ENCODE measurements around the gene OSTM1.
A peak's percentile ranks its signal among the peaks of the same experiment; 100 is the strongest.

The OSTM1 gene

GRCh38 chr6:108093781-108094300, 19.3 kb upstream of the OSTM1 start:
- Histone ChIP-seq H3K27ac (ENCODE audit: low read depth, low read length) (no peak overlapping the region), H3K79me1 (ENCODE audit: low read length) (no peaks in the 10 kb centered on the region), H3K9ac (ENCODE audit: low read length) (no peak overlapping the region), H3K4me3 (ENCODE audit: low read length) (no peak overlapping the region), H2BK15ac (replicated peaks; ENCODE audit: low read depth) (no peak overlapping the region), H2BK5ac (ENCODE audit: low read length) (no peak overlapping the region), H2AK5ac (ENCODE audit: low read length) (no peak overlapping the region), H3K4ac (ENCODE audit: low read depth, low read length) (no peak overlapping the region), H3K27me3 (ENCODE audit: insufficient read depth, low read length, poor library complexity) (no peaks in the 10 kb centered on the region), H3K18ac (ENCODE audit: low read length) (no peak overlapping the region), H4K8ac (ENCODE audit: low read depth, low read length) (no peak overlapping the region), H3K36me3 (ENCODE audit: control insufficient read depth, insufficient read depth, low read length) (no peaks in the 10 kb centered on the region), H3K4me1 (ENCODE audit: control insufficient read depth, low read depth, low read length) (no peaks in the 10 kb centered on the region), H3K4me2 (ENCODE audit: low read length) (no peak overlapping the region), H3K23ac (ENCODE audit: low read length) (no peak overlapping the region), H3K79me2 (ENCODE audit: control insufficient read depth, insufficient read depth, low read length) (no peaks in the 10 kb centered on the region), H2BK120ac (ENCODE audit: low read depth, low read length) (no peak overlapping the region), H4K5ac (ENCODE audit: low read length) (no peak overlapping the region), H3K56ac (ENCODE audit: low read length) (no peak overlapping the region)
- no peak for DNase-seq
- WGBS (ENCODE audit: extremely low coverage, insufficient coverage, low lambda C conversion rate): no CpG with 5 or more reads among the region's 4 CpGs

DNA sequence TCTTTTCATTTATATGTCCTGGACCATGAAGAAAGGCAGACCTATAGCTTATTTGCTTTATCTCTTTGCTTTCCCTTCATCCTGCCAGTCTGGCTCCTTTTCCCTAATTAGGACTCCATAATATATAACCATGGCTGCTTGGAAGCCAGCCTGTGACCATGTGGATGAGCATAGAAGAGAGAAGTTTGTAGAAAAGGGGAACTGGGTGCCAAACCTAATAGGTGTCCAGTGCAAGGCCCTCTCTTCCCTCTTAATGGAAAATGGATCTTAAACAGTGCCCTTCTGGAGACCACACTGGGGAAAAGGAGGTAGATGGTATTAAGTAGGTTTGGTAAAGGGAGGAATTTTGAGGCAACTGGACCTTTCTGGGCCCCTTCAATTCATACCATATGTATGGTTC, 16.7 kb upstream of the OSTM1 start:
- no peak overlapping the region for H3K4me2 ChIP-seq (ENCODE audit: low read length)
- no peak overlapping the region for H2BK120ac ChIP-seq (ENCODE audit: low read depth, low read length)
- no peaks in the 10 kb centered on the region for H3K27me3 ChIP-seq (ENCODE audit: insufficient read depth, low read length, poor library complexity)
- H3K79me2 ChIP-seq (ENCODE audit: control insufficient read depth, insufficient read depth, low read length): no peaks in the 10 kb centered on the region
- no peak overlapping the region for H2BK5ac ChIP-seq (ENCODE audit: low read length)
- H3K4ac ChIP-seq (ENCODE audit: low read depth, low read length): no peak overlapping the region
- H4K8ac ChIP-seq (ENCODE audit: low read depth, low read length): no peak overlapping the region
- H4K5ac ChIP-seq (ENCODE audit: low read length): no peak overlapping the region
- H3K56ac ChIP-seq (ENCODE audit: low read length): no peak overlapping the region
- no peak overlapping the region for H3K27ac ChIP-seq (ENCODE audit: low read depth, low read length)
- H3K9ac ChIP-seq (ENCODE audit: low read length): no peak overlapping the region
- H2AK5ac ChIP-seq (ENCODE audit: low read length): no peak overlapping the region
- H2BK15ac ChIP-seq (replicated peaks; ENCODE audit: low read depth): no peak overlapping the region
- no peaks in the 10 kb centered on the region for H3K4me1 ChIP-seq (ENCODE audit: control insufficient read depth, low read depth, low read length)
- H3K79me1 ChIP-seq (ENCODE audit: low read length): no peaks in the 10 kb centered on the region
- DNase-seq: no peak
- no peak overlapping the region for H3K23ac ChIP-seq (ENCODE audit: low read length)
- no peaks in the 10 kb centered on the region for H3K36me3 ChIP-seq (ENCODE audit: control insufficient read depth, insufficient read depth, low read length)
- H3K4me3 ChIP-seq (ENCODE audit: low read length): no peak overlapping the region
- H3K18ac ChIP-seq (ENCODE audit: low read length): no peak overlapping the region

DNA sequence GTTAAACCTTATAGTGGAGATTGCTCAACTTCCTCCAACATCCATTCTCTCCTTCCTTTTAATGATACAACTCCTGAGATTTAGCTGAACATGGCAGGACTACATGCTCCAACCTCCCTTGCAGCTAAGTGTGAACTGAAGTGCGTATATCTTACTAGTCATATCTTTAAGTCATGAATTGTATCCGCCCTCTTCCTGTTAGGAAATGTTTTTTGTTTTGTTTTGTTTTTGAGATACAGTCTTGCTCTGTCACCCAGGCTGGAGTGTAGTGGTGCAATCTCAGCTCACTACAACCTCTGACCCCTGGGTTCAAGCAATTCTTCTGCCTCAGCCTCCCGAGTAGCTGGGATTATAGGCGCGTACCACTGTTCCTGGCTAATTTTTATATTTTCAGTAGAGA, 8.8 kb upstream of the OSTM1 start:
- WGBS (ENCODE audit: extremely low coverage, insufficient coverage, low lambda C conversion rate): no CpG with 5 or more reads among the region's 5 CpGs
- Histone ChIP-seq H3K4ac (ENCODE audit: low read depth, low read length) (no peak overlapping the region), H2BK5ac (ENCODE audit: low read length) (no peak overlapping the region), H3K36me3 (ENCODE audit: control insufficient read depth, insufficient read depth, low read length) (no peaks in the 10 kb centered on the region), H3K18ac (ENCODE audit: low read length) (no peak overlapping the region), H3K9ac (ENCODE audit: low read length) (no peak overlapping the region), H2AK5ac (ENCODE audit: low read length) (no peak overlapping the region), H3K27ac (ENCODE audit: low read depth, low read length) (no peak overlapping the region), H3K79me1 (ENCODE audit: low read length) (no peaks in the 10 kb centered on the region), H3K23ac (ENCODE audit: low read length) (no peak overlapping the region), H3K56ac (ENCODE audit: low read length) (no peak overlapping the region), H4K8ac (ENCODE audit: low read depth, low read length) (no peak overlapping the region), H3K4me2 (ENCODE audit: low read length) (no peak overlapping the region), H3K4me1 (ENCODE audit: control insufficient read depth, low read depth, low read length) (no peaks in the 10 kb centered on the region), H3K79me2 (ENCODE audit: control insufficient read depth, insufficient read depth, low read length) (no peaks in the 10 kb centered on the region), H3K4me3 (ENCODE audit: low read length) (no peak overlapping the region), H4K5ac (ENCODE audit: low read length) (no peak overlapping the region), H2BK120ac (ENCODE audit: low read depth, low read length) (no peak overlapping the region), H2BK15ac (replicated peaks; ENCODE audit: low read depth) (no peak overlapping the region), H3K27me3 (ENCODE audit: insufficient read depth, low read length, poor library complexity) (no peaks in the 10 kb centered on the region)
- DNase-seq: no peak

DNA sequence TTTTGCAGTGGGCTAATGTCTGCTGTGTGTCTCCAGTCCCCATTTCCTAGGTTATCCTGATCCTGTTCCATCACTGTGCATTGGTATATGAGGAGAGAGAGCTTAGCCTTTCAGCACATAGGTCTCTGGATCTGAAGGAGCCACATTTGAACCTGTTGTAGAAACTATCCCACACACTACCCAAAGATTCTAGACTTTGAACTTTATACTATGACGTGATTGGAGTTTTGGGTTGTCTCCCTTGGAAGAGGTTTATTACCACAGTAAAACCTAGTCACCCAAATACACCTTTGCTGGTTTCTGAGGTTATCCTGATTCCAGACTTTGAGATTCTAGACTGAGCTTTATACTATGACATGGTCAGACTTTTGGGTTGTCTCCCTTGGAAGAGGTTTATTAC, 8.0 kb upstream of the OSTM1 start:
- Histone ChIP-seq H3K4ac (ENCODE audit: low read depth, low read length) (no peak overlapping the region), H4K8ac (ENCODE audit: low read depth, low read length) (no peak overlapping the region), H3K79me1 (ENCODE audit: low read length) (no peaks in the 10 kb centered on the region), H3K4me2 (ENCODE audit: low read length) (no peak overlapping the region), H3K9ac (ENCODE audit: low read length) (no peak overlapping the region), H3K27me3 (ENCODE audit: insufficient read depth, low read length, poor library complexity) (no peaks in the 10 kb centered on the region), H4K5ac (ENCODE audit: low read length) (no peak overlapping the region), H3K79me2 (ENCODE audit: control insufficient read depth, insufficient read depth, low read length) (no peaks in the 10 kb centered on the region), H2BK15ac (replicated peaks; ENCODE audit: low read depth) (no peak overlapping the region), H3K18ac (ENCODE audit: low read length) (no peak overlapping the region), H3K23ac (ENCODE audit: low read length) (no peak overlapping the region), H2BK5ac (ENCODE audit: low read length) (no peak overlapping the region), H3K27ac (ENCODE audit: low read depth, low read length) (no peak overlapping the region), H2BK120ac (ENCODE audit: low read depth, low read length) (no peak overlapping the region), H3K4me1 (ENCODE audit: control insufficient read depth, low read depth, low read length) (no peaks in the 10 kb centered on the region), H3K56ac (ENCODE audit: low read length) (no peak overlapping the region), H3K4me3 (ENCODE audit: low read length) (no peak overlapping the region), H2AK5ac (ENCODE audit: low read length) (no peak overlapping the region), H3K36me3 (ENCODE audit: control insufficient read depth, insufficient read depth, low read length) (no peaks in the 10 kb centered on the region)
- DNase-seq: no peak
- no CpG with 5 or more reads among the region's 1 CpG for WGBS (ENCODE audit: extremely low coverage, insufficient coverage, low lambda C conversion rate)

DNA sequence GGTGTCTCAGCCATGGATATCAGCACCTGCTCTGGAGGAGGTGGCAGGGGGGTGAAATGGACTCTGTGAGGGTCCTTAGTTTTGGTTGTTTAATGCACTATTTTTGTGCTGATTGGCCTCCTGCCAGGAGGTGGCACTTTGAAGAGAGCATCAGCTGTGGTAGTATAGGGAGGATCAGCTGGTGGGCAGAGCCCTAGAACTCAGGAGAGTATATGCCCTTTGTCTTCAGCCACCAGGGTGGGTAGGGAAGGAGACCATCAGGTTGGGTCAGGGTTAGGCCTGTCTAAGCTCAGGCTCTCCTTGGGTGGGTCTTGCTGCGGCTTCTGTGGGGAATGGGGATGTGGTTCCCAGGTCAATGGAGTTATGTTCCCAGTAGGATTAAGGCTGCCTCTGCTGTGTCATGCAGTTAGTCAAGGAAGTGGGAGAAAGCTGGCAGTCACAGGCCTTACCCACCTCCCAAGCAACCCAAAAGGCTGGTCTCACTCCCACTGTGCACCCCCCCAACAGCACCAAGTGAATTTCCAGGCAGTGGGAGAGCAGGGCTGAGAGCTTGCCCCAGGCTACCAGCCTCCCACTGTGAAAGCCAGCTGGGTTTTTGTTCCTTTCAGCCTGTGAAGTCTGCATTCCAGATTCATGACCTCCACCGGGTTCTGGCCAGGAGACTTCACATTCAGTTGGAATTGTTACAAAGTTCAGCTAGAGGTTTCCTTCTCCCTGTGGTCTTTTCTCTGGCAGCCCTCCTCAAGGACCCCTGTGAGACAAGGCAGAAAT, 5.7 kb upstream of the OSTM1 start:
- no peak overlapping the region for H3K9ac ChIP-seq (ENCODE audit: low read length)
- no peaks in the 10 kb centered on the region for H3K27me3 ChIP-seq (ENCODE audit: insufficient read depth, low read length, poor library complexity)
- WGBS (ENCODE audit: extremely low coverage, insufficient coverage, low lambda C conversion rate): no CpG with 5 or more reads among the region's 2 CpGs
- H3K36me3 ChIP-seq (ENCODE audit: control insufficient read depth, insufficient read depth, low read length): no peaks in the 10 kb centered on the region
- no peak overlapping the region for H3K4me3 ChIP-seq (ENCODE audit: low read length)
- H2BK15ac ChIP-seq (replicated peaks; ENCODE audit: low read depth): no peak overlapping the region
- no peak overlapping the region for H3K4ac ChIP-seq (ENCODE audit: low read depth, low read length)
- no peak overlapping the region for H4K5ac ChIP-seq (ENCODE audit: low read length)
- no peak overlapping the region for H4K8ac ChIP-seq (ENCODE audit: low read depth, low read length)
- H3K4me1 ChIP-seq (ENCODE audit: control insufficient read depth, low read depth, low read length): no peaks in the 10 kb centered on the region
- no peak overlapping the region for H2BK5ac ChIP-seq (ENCODE audit: low read length)
- H3K23ac ChIP-seq (ENCODE audit: low read length): no peak overlapping the region
- no peaks in the 10 kb centered on the region for H3K79me1 ChIP-seq (ENCODE audit: low read length)
- no peak overlapping the region for H3K56ac ChIP-seq (ENCODE audit: low read length)
- no peak overlapping the region for H2AK5ac ChIP-seq (ENCODE audit: low read length)
- H3K79me2 ChIP-seq (ENCODE audit: control insufficient read depth, insufficient read depth, low read length): no peaks in the 10 kb centered on the region
- H3K4me2 ChIP-seq (ENCODE audit: low read length): no peak overlapping the region
- no peak overlapping the region for H2BK120ac ChIP-seq (ENCODE audit: low read depth, low read length)
- H3K27ac ChIP-seq (ENCODE audit: low read depth, low read length): peak overlapping the region; percentile 44
- peak; percentile 86 for DNase-seq
- H3K18ac ChIP-seq (ENCODE audit: low read length): no peak overlapping the region

DNA sequence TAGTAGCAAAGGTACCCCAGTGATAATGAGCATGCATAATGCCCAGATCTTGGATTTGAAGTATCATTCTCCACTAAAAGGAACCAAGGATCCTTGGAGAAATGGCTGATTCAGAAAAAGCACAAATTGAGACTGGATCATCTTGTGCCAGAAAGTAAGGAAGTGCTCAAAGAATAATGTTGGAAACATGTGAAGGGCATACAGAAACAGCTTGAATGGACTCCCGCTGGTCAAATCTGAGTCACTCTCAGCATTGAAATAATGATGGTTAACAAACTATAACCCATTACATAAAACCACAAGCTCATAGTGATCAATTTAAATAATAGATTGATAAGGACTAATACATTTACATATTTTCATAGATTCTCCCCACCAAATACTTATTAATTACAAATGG, 3.6 kb upstream of the OSTM1 start:
- Histone ChIP-seq H3K27ac (ENCODE audit: low read depth, low read length) (no peak overlapping the region), H3K4ac (ENCODE audit: low read depth, low read length) (no peak overlapping the region), H2BK5ac (ENCODE audit: low read length) (no peak overlapping the region), H3K36me3 (ENCODE audit: control insufficient read depth, insufficient read depth, low read length) (no peaks in the 10 kb centered on the region), H3K18ac (ENCODE audit: low read length) (no peak overlapping the region), H3K79me2 (ENCODE audit: control insufficient read depth, insufficient read depth, low read length) (no peaks in the 10 kb centered on the region), H3K79me1 (ENCODE audit: low read length) (no peaks in the 10 kb centered on the region), H4K5ac (ENCODE audit: low read length) (no peak overlapping the region), H3K23ac (ENCODE audit: low read length) (no peak overlapping the region), H2BK15ac (replicated peaks; ENCODE audit: low read depth) (no peak overlapping the region), H3K4me3 (ENCODE audit: low read length) (no peak overlapping the region), H3K56ac (ENCODE audit: low read length) (no peak overlapping the region), H3K9ac (ENCODE audit: low read length) (no peak overlapping the region), H3K27me3 (ENCODE audit: insufficient read depth, low read length, poor library complexity) (no peaks in the 10 kb centered on the region), H4K8ac (ENCODE audit: low read depth, low read length) (no peak overlapping the region), H3K4me1 (ENCODE audit: control insufficient read depth, low read depth, low read length) (no peaks in the 10 kb centered on the region), H2BK120ac (ENCODE audit: low read depth, low read length) (no peak overlapping the region), H3K4me2 (ENCODE audit: low read length) (no peak overlapping the region), H2AK5ac (ENCODE audit: low read length) (no peak overlapping the region)
- WGBS (ENCODE audit: extremely low coverage, insufficient coverage, low lambda C conversion rate): no CpG with 5 or more reads among the region's 1 CpG
- no peak for DNase-seq

Measured in mesendoderm (in vitro differentiated cells).